Measurements from ENCODE around the gene SRPX.

SRPX gene

DNA sequence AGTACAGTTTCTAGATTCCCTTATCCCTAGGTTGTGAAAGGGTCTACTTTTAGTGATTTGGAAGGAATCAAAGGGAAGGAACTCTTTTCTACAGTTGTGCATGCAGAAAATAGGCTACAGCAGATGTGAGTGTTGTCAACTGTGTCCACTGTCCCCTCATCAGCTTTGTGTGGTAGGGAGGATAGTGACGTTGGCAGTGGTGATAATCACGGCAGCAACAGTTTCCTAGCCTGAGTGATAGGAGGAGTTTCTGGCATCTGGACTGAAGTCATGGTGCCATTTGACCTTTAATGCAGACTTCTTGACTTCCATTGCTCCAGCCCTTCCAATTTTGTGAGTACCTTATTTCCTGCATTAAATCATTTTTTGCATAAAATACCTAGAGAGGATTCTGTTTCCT, 39.3 kb downstream of the SRPX start:
- Histone ChIP-seq H3K4me3 (ENCODE audit: low read depth in 1 of 2, low read length in 1 of 2) (no peak overlapping the region), H3K9me3 (no peaks in the 10 kb centered on the region), H3K27ac (no peak overlapping the region), H3K27me3 (no peaks in the 10 kb centered on the region), H3K36me3 (no peaks in the 10 kb centered on the region), H3K4me1 (ENCODE audit: control insufficient read depth in 1 of 2, insufficient read depth in 1 of 2, low read depth in 1 of 2, low read length in 1 of 2) (no peaks in the 10 kb centered on the region)
- TF ChIP-seq, protein P1, sequence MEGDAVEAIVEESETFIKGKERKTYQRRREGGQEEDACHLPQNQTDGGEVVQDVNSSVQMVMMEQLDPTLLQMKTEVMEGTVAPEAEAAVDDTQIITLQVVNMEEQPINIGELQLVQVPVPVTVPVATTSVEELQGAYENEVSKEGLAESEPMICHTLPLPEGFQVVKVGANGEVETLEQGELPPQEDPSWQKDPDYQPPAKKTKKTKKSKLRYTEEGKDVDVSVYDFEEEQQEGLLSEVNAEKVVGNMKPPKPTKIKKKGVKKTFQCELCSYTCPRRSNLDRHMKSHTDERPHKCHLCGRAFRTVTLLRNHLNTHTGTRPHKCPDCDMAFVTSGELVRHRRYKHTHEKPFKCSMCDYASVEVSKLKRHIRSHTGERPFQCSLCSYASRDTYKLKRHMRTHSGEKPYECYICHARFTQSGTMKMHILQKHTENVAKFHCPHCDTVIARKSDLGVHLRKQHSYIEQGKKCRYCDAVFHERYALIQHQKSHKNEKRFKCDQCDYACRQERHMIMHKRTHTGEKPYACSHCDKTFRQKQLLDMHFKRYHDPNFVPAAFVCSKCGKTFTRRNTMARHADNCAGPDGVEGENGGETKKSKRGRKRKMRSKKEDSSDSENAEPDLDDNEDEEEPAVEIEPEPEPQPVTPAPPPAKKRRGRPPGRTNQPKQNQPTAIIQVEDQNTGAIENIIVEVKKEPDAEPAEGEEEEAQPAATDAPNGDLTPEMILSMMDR (IDR thresholded peaks at IDR 0.05): no peak

DNA sequence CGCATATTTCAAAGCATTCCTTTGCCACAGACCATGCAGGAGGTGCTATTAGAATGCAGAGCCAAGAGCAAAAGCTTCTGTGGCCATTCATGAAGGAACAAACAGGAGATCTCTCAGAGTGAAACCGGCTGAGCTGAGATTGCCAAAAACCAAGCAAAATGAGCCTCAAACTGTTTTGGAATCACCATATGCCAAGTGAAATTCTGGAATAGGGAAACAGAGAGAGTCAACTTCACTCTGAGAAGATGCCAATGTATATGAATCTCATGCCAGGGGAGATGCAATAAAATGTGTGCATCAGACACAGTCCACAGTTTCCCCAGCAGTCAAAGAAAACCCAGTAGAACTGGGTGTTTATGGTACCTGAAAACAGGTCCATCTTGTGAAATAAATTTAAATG, 42.3 kb downstream of the SRPX start:
- Histone ChIP-seq H3K4me3 (ENCODE audit: low read depth in 1 of 2, low read length in 1 of 2) (no peak overlapping the region), H3K36me3 (no peaks in the 10 kb centered on the region), H3K27me3 (no peaks in the 10 kb centered on the region), H3K9me3 (no peaks in the 10 kb centered on the region), H3K27ac (no peak overlapping the region), H3K4me1 (ENCODE audit: control insufficient read depth in 1 of 2, insufficient read depth in 1 of 2, low read depth in 1 of 2, low read length in 1 of 2) (no peaks in the 10 kb centered on the region)
- TF ChIP-seq, protein P1 (IDR thresholded peaks at IDR 0.05): no peak

DNA sequence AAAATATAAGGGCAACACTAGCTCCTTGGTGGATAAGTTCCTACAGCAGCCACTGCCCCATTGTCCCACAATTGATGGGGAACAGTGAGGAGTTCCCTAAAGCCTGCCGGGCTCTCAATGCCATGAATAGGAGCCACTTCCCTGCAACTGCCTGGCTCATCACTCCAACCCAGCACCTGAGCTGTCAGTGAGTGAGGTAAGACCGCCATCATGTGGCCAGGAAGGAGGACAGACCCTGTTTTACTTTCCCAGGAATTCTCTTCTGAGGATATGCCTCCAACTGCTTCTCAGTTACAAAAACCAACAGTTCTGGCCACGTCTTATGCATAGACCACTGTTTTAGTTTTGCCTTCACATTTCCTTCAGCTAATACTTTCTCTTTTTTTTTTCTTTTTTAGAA, 45.5 kb downstream of the SRPX start:
- TF ChIP-seq, protein P1 (IDR thresholded peaks at IDR 0.05): no peak
- Histone ChIP-seq H3K27me3 (no peaks in the 10 kb centered on the region), H3K36me3 (no peaks in the 10 kb centered on the region), H3K9me3 (no peaks in the 10 kb centered on the region), H3K27ac (no peak overlapping the region), H3K4me3 (ENCODE audit: low read depth in 1 of 2, low read length in 1 of 2) (no peak overlapping the region), H3K4me1 (ENCODE audit: control insufficient read depth in 1 of 2, insufficient read depth in 1 of 2, low read depth in 1 of 2, low read length in 1 of 2) (no peaks in the 10 kb centered on the region)

DNA sequence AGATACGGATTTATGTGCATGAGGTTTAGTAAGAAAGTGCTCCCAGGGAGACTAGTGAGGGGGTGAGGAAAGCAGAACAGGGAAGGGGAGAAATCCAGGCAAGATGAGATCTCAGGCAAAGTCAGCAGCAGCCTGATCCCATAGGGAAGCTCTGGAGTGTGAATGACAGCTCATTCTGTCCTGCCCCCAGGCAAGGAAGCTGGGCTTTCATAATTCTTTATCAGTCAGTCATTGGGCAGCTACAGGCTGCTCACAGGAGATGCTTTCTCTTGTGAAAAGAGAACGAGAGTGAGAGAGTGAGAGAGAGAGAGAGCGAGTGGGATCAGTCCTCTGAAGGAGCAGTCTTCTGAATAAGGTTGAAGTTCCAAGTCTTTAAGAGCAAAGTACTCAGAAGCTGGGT, 48.1 kb downstream of the SRPX start:
- Histone ChIP-seq H3K4me1 (ENCODE audit: control insufficient read depth in 1 of 2, insufficient read depth in 1 of 2, low read depth in 1 of 2, low read length in 1 of 2) (no peaks in the 10 kb centered on the region), H3K9me3 (no peaks in the 10 kb centered on the region), H3K27ac (no peak overlapping the region), H3K4me3 (ENCODE audit: low read depth in 1 of 2, low read length in 1 of 2) (no peak overlapping the region), H3K27me3 (no peaks in the 10 kb centered on the region), H3K36me3 (no peaks in the 10 kb centered on the region)
- TF ChIP-seq, protein P1 (IDR thresholded peaks at IDR 0.05): no peak

DNA sequence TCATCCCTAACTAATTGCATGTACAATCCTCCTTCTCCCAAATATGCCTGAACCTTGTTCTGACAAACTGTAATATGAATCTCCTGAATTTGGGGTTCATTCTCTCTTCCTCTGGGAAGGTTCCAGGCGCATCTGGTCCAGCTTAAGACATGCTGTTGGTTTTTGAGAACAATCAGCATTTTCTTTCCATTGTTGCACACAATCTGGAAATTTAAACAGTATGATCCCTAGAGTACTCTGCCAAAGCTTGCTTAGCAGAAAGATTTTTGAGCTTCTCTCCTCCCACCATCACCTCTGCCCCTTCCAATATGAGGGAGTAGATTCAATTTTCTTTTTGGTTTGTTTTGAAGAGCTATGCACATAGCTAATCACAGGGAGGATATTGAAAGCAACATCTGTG, 50.1 kb downstream of the SRPX start:
- H3K27me3 ChIP-seq: no peaks in the 10 kb centered on the region
- H3K36me3 ChIP-seq: no peaks in the 10 kb centered on the region
- H3K4me1 ChIP-seq (ENCODE audit: control insufficient read depth in 1 of 2, insufficient read depth in 1 of 2, low read depth in 1 of 2, low read length in 1 of 2): no peaks in the 10 kb centered on the region
- no peaks in the 10 kb centered on the region for H3K9me3 ChIP-seq
- TF ChIP-seq, protein P1 (IDR thresholded peaks at IDR 0.05): no peak
- H3K4me3 ChIP-seq (ENCODE audit: low read depth in 1 of 2, low read length in 1 of 2): no peak overlapping the region
- no peak overlapping the region for H3K27ac ChIP-seq

DNA sequence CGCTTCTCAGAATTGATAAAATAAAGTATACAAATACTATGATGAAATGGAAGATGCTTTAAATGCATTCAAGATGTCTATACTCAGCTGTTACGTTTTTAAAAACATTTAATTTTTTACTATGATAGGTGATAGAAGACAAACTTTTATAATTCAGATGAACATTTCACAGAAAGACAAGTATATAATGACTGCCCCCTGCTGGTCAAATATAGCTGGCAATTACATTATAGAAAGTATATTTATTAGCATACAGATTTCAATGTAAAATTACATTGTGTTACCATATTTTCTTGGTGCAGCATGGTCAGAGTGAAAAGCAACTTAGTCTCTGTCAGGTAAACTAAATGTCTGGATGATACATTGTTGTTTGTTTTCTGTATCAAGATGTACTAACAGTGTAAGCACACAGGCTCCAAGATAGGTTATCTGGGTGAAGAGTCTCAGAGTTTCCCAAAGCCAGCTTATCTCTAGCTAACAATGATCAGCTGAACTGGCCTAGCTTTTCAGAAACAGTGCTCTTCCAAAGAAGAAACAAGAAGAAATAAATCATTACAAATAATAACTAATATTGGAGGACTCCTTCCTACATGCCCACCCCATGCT, 54.1 kb downstream of the SRPX start:
- no peaks in the 10 kb centered on the region for H3K4me1 ChIP-seq (ENCODE audit: control insufficient read depth in 1 of 2, insufficient read depth in 1 of 2, low read depth in 1 of 2, low read length in 1 of 2)
- H3K4me3 ChIP-seq (ENCODE audit: low read depth in 1 of 2, low read length in 1 of 2): no peak overlapping the region
- TF ChIP-seq, protein P1 (IDR thresholded peaks at IDR 0.05): no peak

More for the DNA sequence above, 54.1 kb downstream of the SRPX start:
- Histone ChIP-seq H3K36me3 (no peaks in the 10 kb centered on the region), H3K9me3 (no peaks in the 10 kb centered on the region), H3K27ac (no peak overlapping the region), H3K27me3 (no peaks in the 10 kb centered on the region)
